Astrocyte of the spinal cord (primary cell): ENCODE measurements around the gene SEC16B.

Source experiments
- DNase-seq: peaks from one replicate; pipeline ENCODE4 v3.0.0; 2011; ENCODE audit warnings: low read depth, low spot score
- H3K4me3 ChIP-seq: 2 replicates; pipeline ENCODE4 v1.5.1; 2011; ENCODE audit warnings: low read depth, mild to moderate bottlenecking, low read length, moderate library complexity
- in situ Hi-C: cut with HindIII; loops from 2 replicates; pipeline ENCODE4 v1.10.0; 2017; ENCODE audit warnings: low sequenced_read_pairs
- TF ChIP-seq, protein P1 (sequence below): IDR thresholded peaks from 2 replicates; pipeline ENCODE4 v1.5.1; 2012; ENCODE audit warnings: low read depth, mild to moderate bottlenecking, low read length, inconsistent platforms

Gene SEC16B

DNA sequence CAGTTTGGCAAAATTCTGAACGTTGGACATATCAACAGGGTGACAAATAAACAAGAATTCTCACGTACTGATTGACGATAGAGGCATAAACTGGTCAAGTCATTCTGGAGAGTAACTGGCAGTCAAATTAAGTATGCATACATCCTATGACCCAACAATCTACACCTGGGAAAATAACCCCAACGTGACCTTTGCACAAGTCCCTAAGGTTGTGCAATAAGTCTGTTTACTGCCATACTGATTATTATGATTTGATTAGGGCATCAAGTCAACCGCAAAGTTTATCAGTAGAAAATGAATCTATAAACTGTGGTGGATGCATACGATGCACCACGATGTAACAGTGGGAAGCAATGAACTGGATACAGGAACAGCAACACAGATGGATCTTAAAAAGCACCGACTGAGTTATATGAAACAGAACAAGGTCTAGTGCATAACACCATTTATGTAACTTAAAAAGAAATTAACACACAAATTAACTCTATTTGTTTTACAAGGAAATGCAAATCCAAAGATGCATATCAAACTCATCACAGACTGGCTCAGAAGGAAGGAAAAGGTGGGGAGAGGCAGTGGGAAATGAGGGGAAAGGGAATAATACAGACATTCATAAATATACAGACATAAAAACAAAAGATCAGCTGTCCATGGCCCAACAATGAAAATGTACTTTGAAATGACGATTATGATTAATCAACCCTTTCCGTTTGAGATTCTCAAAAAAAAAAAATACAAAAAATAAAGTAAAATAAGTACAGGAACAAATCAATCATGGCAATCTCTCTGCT is 41.0 kb upstream of the SEC16B start:
- DNase-seq: no peak
- H3K4me3 ChIP-seq: no peak overlapping the region
- TF ChIP-seq, protein P1, sequence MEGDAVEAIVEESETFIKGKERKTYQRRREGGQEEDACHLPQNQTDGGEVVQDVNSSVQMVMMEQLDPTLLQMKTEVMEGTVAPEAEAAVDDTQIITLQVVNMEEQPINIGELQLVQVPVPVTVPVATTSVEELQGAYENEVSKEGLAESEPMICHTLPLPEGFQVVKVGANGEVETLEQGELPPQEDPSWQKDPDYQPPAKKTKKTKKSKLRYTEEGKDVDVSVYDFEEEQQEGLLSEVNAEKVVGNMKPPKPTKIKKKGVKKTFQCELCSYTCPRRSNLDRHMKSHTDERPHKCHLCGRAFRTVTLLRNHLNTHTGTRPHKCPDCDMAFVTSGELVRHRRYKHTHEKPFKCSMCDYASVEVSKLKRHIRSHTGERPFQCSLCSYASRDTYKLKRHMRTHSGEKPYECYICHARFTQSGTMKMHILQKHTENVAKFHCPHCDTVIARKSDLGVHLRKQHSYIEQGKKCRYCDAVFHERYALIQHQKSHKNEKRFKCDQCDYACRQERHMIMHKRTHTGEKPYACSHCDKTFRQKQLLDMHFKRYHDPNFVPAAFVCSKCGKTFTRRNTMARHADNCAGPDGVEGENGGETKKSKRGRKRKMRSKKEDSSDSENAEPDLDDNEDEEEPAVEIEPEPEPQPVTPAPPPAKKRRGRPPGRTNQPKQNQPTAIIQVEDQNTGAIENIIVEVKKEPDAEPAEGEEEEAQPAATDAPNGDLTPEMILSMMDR: no peak
- in situ Hi-C loops: no loop called here

DNA sequence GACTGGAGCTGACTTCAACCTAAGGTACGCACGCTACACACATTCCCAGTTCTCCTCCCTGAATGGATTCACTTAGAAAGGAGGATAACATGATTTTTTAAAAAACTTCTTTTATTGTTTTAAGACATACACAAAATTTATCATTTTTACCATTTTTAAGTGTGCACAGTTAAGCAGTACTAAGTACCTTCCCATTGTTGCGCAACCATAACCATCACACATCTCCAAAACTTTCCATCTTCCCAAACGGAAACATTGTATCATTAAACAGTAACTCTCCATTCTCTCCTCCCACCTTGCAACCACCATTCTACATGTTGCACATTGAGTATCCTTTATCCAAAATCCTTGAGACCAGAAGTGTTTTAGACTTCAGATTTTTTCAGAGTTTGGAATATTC is 36.2 kb upstream of the SEC16B start:
- H3K4me3 ChIP-seq: no peak overlapping the region
- in situ Hi-C loops: no loop called here
- TF ChIP-seq, protein P1: no peak
- DNase-seq: no peak

DNA sequence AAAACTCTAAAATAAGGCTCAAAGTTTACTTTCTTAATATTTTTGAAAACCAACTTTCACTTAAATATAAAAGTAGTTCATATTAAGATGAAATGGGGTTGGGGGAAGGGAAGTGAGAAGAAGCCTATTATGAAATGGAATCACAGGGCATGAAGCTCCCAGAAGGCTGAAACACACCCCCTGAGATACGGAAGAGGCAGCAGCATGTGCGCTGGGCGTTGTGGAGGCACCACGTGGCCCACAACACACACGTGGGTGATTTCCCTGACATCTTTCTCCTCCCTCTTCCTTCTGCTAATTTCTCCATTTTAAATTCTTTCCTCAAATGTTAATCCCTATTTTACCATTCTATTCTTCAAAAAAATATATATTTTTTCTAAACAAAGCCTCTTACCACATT is 35.6 kb upstream of the SEC16B start:
- in situ Hi-C loops: no loop called here
- DNase-seq: no peak
- TF ChIP-seq, protein P1: no peak
- no peak overlapping the region for H3K4me3 ChIP-seq

DNA sequence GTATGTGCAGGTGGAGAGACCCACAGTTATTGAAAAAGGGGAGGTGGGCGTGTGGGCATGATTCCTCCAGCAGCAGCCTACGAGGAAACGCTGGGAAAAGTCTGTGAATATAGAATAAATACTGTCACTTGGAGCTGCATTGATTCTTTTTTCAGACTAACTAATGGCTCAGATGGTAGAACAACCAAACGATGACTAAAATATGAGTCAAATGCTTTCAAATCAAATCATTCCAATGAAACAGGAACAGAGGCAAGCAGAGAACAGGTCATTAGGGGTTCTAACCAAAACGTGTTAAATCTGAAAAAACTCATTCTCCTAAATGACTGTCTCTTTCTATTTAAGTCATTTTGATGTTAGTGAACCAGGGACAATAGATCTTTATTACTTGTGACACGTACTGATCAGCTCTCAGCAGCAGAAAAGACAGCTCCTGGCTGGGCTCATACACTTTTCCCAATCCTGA is 35.1 kb upstream of the SEC16B start:
- peak; percentile 53 for DNase-seq
- in situ Hi-C loops: no loop called here
- TF ChIP-seq, protein P1: no peak
- no peak overlapping the region for H3K4me3 ChIP-seq

DNA sequence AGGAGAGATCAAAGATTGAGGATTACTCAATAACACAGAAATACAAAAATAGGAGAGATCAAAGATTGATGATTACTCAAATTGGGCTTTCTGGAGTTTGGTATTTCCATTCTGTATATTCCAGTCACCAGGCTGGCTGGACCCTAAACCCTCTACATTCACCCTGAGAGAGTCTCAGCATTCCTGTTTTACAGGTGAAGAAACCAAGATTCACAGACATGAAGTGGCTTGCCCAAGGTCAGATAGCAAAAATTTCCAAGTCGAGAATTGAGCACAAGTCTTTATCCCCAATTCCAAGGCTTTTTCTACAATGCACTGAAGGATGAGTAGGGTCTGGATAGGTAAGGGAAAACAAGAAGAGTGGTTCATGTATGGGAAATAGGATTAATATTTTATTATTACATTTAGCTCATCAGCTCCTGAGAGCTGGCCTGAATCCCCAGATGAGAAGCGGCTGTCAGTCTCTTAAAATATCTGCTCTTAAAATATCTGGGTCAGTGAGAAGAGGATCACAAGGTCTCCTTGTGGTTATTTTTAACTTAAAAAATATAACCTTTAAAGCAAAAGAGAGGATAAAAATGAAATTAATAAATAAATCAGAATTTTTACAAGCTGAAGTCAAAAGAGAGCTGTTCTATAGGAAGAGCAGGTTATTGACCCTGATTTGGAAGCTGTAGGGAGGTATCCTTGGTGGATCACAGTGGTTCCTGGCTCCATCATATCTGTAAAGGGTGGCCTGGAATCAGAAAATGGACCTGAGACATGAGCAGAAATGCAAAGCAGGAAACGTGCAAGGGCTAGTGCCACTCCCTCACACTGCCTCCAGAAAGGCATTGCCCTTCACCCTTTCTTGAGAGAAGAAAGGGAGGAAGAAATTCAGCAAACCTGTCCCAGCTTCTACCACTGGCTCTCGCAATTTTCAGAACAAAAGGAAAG is 29.1 kb upstream of the SEC16B start:
- TF ChIP-seq, protein P1: no peak
- no peak for DNase-seq
- no peak overlapping the region for H3K4me3 ChIP-seq
- in situ Hi-C loops: loop anchor here (25.0 kb wide), 1 partner anchor 288 kb away; no protein-coding TSS in a partner anchor

DNA sequence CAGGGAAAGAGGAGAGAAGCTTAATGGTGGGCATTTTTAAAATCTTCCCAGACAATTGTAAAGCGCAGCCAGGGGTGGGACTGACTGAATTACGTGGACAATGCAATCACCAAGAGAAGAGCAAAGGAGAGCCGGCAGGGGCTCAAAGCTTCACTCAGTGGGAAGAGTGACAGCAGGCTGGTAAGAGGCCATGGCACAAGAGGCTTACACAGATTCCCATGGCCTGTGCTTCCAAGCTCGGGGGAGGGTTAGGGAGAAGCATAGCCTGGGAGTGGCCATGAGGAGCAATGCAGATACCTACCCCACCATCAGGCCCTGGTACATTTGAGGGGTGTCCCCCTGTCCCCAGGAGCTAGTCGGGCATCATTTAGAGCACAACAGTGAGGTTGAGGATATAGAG is 27.1 kb upstream of the SEC16B start:
- no peak for DNase-seq
- no peak overlapping the region for H3K4me3 ChIP-seq
- in situ Hi-C loops: loop anchor here (25.0 kb wide), 1 partner anchor 290 kb away; no protein-coding TSS in a partner anchor
- TF ChIP-seq, protein P1: no peak
